ENCODE results near the gene C10orf62. TPM values are rescaled to one million over a fixed set of nuclear protein-coding genes. Genes with fewer than 3 reads are reported as not detected.

The C10orf62 gene
- total and polyA plus RNA-seq, 2 of the 13 experiments (the other 11 are each of a cell fraction or from before 2014, with no cell fraction given) = 0.61 to 1.6 TPM

- DNase-seq (ENCODE audit: low spot score) (no peak), ATAC-seq (no peak), FAIRE-seq (no peak)
- Histone ChIP-seq H3K9me3 (ENCODE audit: low read length) (no peaks in the 10 kb centered on the region), H3K36me3 (replicated peaks in 1 of 2; ENCODE audit: control insufficient read depth in 1 of 2, insufficient read depth in 2 of 2, low read length in 2 of 2) (no peaks in the 10 kb centered on the region), H4K20me1 (ENCODE audit: insufficient read depth, low read length) (no peaks in the 10 kb centered on the region), H3K4me2 (ENCODE audit: low read depth, low read length) (no peak overlapping the region), H3K79me2 (ENCODE audit: insufficient read depth, low read length) (no peaks in the 10 kb centered on the region), H3K27me3 (ENCODE audit: control insufficient read depth in 1 of 2, insufficient read depth in 2 of 2, low read length in 2 of 2) (no peaks in the 10 kb centered on the region), H3K4me1 (ENCODE audit: insufficient read depth, low read length) (peaks cover 42% of the 10 kb centered on the region), H3K9ac (ENCODE audit: insufficient read depth, low read depth, low read length) (no peak overlapping the region), H2AFZ (ENCODE audit: low read length) (no peak overlapping the region), H3K27ac (ENCODE audit: extremely low read length, insufficient read depth, low read length) (no peak overlapping the region), H3K4me3 (replicated peaks in 1 of 3; ENCODE audit: insufficient read depth in 1 of 3, low read depth in 2 of 3, low read length in 3 of 3) (no peak overlapping the region)
- in situ Hi-C loops (cut with HindIII; ENCODE audit: extremely low pct_ligation_motif_present, low pct_unique_long_range_greater_than_20kb) = no loop called here
- no peak for TF ChIP-seq TAF1 (CRISPR knock-in tag; IDR thresholded peaks at IDR 0.05)
- no peak for TF ChIP-seq ZNF572 (CRISPR knock-in tag; IDR thresholded peaks at IDR 0.05)
- TF ChIP-seq ESRRA (CRISPR knock-in tag; IDR thresholded peaks at IDR 0.05; ENCODE audit: low read depth) = no peak
- TF ChIP-seq RBM39 (IDR thresholded peaks at IDR 0.05; ENCODE audit: low read depth, low read length, poor library complexity, severe bottlenecking) = no peak
- no peak for TF ChIP-seq GATAD1 (CRISPR knock-in tag; IDR thresholded peaks at IDR 0.05)
- TF ChIP-seq KDM3A (CRISPR knock-in tag; IDR thresholded peaks at IDR 0.05; ENCODE audit: low read depth) = no peak
- TF ChIP-seq NBN (conservative IDR thresholded peaks at IDR 0.05) = no peak
- ChIA-PET POLR2A (no interaction called here), CTCF (ENCODE audit: low intra/inter-chr PET ratio, low total read pairs) (no interaction called here)
- 95% methylated on average over 18 of the region's 18 CpGs for WGBS (ENCODE audit: low lambda C conversion rate)
- intact Hi-C loops (cut with micrococcal nuclease; ENCODE audit: unreplicated experiment) = no loop called here
- BruUV-seq (replicated peaks) = no TSS peak
Observed at GRCh38 chr10:97546456-97547270, 42.9 kb upstream of the C10orf62 start.

GRCh38 chr10:97547271-97547600 lies 42.3 kb upstream of the C10orf62 start:
- peaks cover 38% of the 10 kb centered on the region for H3K4me1 ChIP-seq (ENCODE audit: insufficient read depth, low read length)
- ChIA-PET POLR2A (no interaction called here), CTCF (ENCODE audit: low intra/inter-chr PET ratio, low total read pairs) (no interaction called here)
- no peaks in the 10 kb centered on the region for H3K36me3 ChIP-seq (replicated peaks in 1 of 2; ENCODE audit: control insufficient read depth in 1 of 2, insufficient read depth in 2 of 2, low read length in 2 of 2)
- no peak overlapping the region for H3K4me2 ChIP-seq (ENCODE audit: low read depth, low read length)
- no peak for TF ChIP-seq RFXANK (CRISPR knock-in tag; IDR thresholded peaks at IDR 0.05)
- no peak for FAIRE-seq
- H3K9ac ChIP-seq (ENCODE audit: insufficient read depth, low read depth, low read length) = no peak overlapping the region
- no peak overlapping the region for H2AFZ ChIP-seq (ENCODE audit: low read length)
- H3K4me3 ChIP-seq (replicated peaks in 1 of 3; ENCODE audit: insufficient read depth in 1 of 3, low read depth in 2 of 3, low read length in 3 of 3) = no peak overlapping the region
- no peak for DNase-seq (ENCODE audit: low spot score)
- no peaks in the 10 kb centered on the region for H3K79me2 ChIP-seq (ENCODE audit: insufficient read depth, low read length)
- intact Hi-C loops (cut with micrococcal nuclease; ENCODE audit: unreplicated experiment) (no loop called here), in situ Hi-C loops (cut with HindIII; ENCODE audit: extremely low pct_ligation_motif_present, low pct_unique_long_range_greater_than_20kb) (no loop called here)
- no peak overlapping the region for H3K27ac ChIP-seq (ENCODE audit: extremely low read length, insufficient read depth, low read length)
- WGBS (ENCODE audit: low lambda C conversion rate) = 95% methylated on average over 4 of the region's 4 CpGs
- H3K27me3 ChIP-seq (ENCODE audit: control insufficient read depth in 1 of 2, insufficient read depth in 2 of 2, low read length in 2 of 2) = no peaks in the 10 kb centered on the region
- no peaks in the 10 kb centered on the region for H3K9me3 ChIP-seq (ENCODE audit: low read length)
- ATAC-seq = no peak
- H4K20me1 ChIP-seq (ENCODE audit: insufficient read depth, low read length) = no peaks in the 10 kb centered on the region
- no TSS peak for BruUV-seq (replicated peaks)
